PC-3 (cell line): Measurements from ENCODE around the gene SERPINF2.

Experiments
- CTCF ChIP-seq: fragments of 300-600 bp; sonication (generic); conservative IDR thresholded peaks from 2 replicates; pipeline ENCODE4 v1.5.1; 2017; ENCODE audit warnings: antibody characterized with exemption, low read depth, mild to moderate bottlenecking, low read length
- EZH2 ChIP-seq: fragments of 300-600 bp; sonication (generic); IDR thresholded peaks from one replicate; pipeline ENCODE4 v1.6.1; 2017; ENCODE audit warnings: antibody characterized with exemption, mild to moderate bottlenecking, low read length; ENCODE audit not compliant: unreplicated experiment
- EZH2phosphoT487 ChIP-seq: fragments of 300-600 bp; sonication (generic); IDR thresholded peaks from 2 replicates; pipeline ENCODE4 v1.6.1; 2018; ENCODE audit warnings: mild to moderate bottlenecking, antibody characterized with exemption, low read length, borderline replicate concordance

- no peak for TF ChIP-seq CTCF
- TF ChIP-seq EZH2phosphoT487 = no peak
- TF ChIP-seq EZH2 = no peak
These were observed 6.1 kb upstream of the SERPINF2 start for GRCh38 chr17:1736348-1737281.
